Measurements from ENCODE around the gene ZBTB12. TPM values are rescaled to one million over a fixed set of nuclear protein-coding genes. Genes with fewer than 3 reads are reported as not detected.
"Not testable (repeated sequence)": the region's sequence is repeated elsewhere in the genome, so short reads cannot be mapped to it uniquely, and the experiment has no call there.

ZBTB12 gene
- total RNA-seq, 2 donors from 2014 or later: 1.3 to 2.4 TPM

DNA sequence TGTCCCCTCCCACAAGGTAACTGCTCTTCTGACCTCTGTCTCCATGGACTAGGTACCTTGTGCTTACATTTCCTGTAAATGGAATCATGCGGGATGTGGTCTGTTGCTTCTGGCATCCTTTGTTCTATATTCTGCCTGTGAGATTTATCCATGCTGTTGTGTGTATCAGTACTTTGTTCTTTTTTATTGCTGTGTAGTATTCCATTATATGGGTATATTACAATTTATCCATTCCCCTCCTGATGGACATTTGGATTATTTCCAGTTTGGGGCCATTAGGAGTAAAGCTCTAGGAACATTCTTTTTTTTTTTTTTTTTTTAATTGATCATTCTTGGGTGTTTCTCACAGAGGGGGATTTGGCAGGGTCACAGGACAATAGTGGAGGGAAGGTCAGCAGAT is 29.1 kb upstream of the ZBTB12 start:
- no peak for ATAC-seq
- Mint-ChIP-seq H3K9me3 (no peaks in the 10 kb centered on the region), H3K36me3 (no peaks in the 10 kb centered on the region), H3K27ac (no peak overlapping the region)
- DNase-seq (ENCODE audit: low spot score in 2 of 2): no peak

- Mint-ChIP-seq H3K36me3 (no peaks in the 10 kb centered on the region), H3K27ac (no peak overlapping the region)
- no peak for ATAC-seq
Observed at GRCh38 chr6:31928672-31928939, 26.7 kb upstream of the ZBTB12 start.

GRCh38 chr6:31927863-31928671 is 26.2 kb upstream of the ZBTB12 start:
- H3K9me3 Mint-ChIP-seq: no peaks in the 10 kb centered on the region
- H3K27ac Mint-ChIP-seq: no peak overlapping the region
- DNase-seq (ENCODE audit: low spot score in 2 of 2) (no peak), ATAC-seq (no peak)
- H3K36me3 Mint-ChIP-seq: no peaks in the 10 kb centered on the region

More at GRCh38 chr6:31928672-31928939, 26.7 kb upstream of the ZBTB12 start:
- no peaks in the 10 kb centered on the region for H3K9me3 Mint-ChIP-seq
- DNase-seq (ENCODE audit: low spot score in 2 of 2): no peak

DNA sequence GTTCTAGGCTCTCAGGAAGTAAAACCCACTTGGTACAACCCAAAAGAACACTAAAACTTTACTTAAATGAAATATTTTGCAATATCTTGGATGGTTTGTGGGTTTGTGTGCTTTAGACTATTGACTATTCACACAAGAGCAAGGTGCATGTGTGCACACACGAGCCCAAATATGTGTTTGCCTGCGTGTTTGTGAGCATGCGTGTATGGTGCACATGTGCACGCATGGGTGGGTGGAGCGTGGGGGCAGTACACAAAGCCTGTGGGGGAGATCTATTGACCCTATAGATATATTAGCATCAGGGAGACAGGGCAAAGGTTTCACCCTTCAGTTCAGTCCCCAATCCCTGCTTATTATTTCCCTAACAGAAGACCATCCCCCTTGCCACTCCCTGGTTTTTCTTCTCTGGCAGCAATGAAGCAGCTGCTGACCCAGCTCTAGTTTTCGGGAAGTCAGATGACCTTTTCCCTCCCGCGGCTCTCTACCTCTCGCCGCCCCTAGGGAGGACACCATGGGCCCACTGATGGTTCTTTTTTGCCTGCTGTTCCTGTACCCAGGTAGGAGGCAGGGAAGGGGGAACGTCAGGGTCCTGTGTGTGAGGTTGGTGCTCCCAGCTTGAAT is 25.5 kb upstream of the ZBTB12 start, which contains the start of gene C2:
C2 (plus strand) TSS at position 476 of the 621 bp plus-strand sequence; CDS start at position 512, 36 bp downstream.
- no peaks in the 10 kb centered on the region for H3K36me3 Mint-ChIP-seq
- ATAC-seq: no peak
- no peak within 1 kb of the TSS for H3K27ac Mint-ChIP-seq
- no peak for DNase-seq (ENCODE audit: low spot score in 2 of 2)
- H3K9me3 Mint-ChIP-seq: no peaks in the 10 kb centered on the region

GRCh38 chr6:31922942-31923341 is 21.1 kb upstream of the ZBTB12 start:
- Mint-ChIP-seq H3K9me3 (no peaks in the 10 kb centered on the region), H3K27ac (no peak overlapping the region), H3K36me3 (no peaks in the 10 kb centered on the region)
- DNase-seq (ENCODE audit: low spot score in 2 of 2) (peak in 1 of 2 donors; percentile 32), ATAC-seq (peak in 1 of 2 donors; percentile 60)

DNA sequence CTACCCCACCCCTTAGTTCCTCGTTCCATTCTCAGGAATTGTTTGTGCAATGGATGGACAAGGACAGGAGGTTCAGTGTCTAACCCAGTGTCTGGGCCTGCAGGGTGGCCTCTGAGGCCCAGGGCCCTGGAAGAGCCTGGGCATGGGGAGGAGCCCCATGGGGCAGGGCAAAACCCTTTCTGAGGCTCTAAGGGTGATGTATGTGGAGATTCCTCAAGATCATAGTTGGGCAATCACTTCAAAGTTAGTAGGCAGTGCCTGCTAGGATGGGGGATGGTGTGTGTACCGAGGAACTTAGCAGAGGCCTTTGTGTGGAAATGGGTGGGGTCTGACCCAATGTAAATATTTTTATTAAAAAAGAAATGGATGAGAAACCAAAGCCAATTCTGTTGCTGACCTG is 18.9 kb upstream of the ZBTB12 start:
- Mint-ChIP-seq H3K9me3 (no peaks in the 10 kb centered on the region), H3K36me3 (no peaks in the 10 kb centered on the region), H3K27ac (no peak overlapping the region)
- ATAC-seq (no peak), DNase-seq (ENCODE audit: low spot score in 2 of 2) (no peak)

GRCh38 chr6:31919624-31920303 is 17.9 kb upstream of the ZBTB12 start:
- Mint-ChIP-seq H3K27ac (no peak overlapping the region), H3K9me3 (no peaks in the 10 kb centered on the region), H3K36me3 (no peaks in the 10 kb centered on the region)
- no peak for DNase-seq (ENCODE audit: low spot score in 2 of 2)
- ATAC-seq: no peak

- ATAC-seq: no peak
- Mint-ChIP-seq H3K9me3 (no peaks in the 10 kb centered on the region), H3K36me3 (no peaks in the 10 kb centered on the region), H3K27ac (no peak overlapping the region)
- DNase-seq (ENCODE audit: low spot score in 2 of 2): no peak
Observed at GRCh38 chr6:31918069-31918720, 16.3 kb upstream of the ZBTB12 start.

DNA sequence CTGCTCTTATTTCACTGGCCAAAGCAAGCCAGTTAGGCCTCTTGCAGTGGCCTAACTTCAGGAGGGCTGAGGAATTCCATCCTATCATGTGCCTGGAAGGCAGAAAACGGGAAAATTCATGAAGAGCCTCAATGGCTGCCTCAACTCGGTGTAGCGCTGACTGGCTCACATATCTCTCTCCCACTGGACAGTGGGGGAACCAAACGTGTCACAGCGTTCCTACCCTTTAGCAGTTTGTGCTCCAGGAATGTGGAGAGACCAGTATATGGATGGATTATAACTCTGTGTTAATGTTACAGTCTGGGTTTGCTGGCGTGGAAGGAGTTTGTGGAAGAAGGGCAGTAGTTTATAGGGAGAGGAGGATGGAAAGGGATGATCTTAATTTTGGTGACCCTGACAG is 13.9 kb upstream of the ZBTB12 start:
- Mint-ChIP-seq H3K27ac (no peak overlapping the region), H3K36me3 (no peaks in the 10 kb centered on the region), H3K9me3 (no peaks in the 10 kb centered on the region)
- no peak for ATAC-seq
- no peak for DNase-seq (ENCODE audit: low spot score in 2 of 2)

DNA sequence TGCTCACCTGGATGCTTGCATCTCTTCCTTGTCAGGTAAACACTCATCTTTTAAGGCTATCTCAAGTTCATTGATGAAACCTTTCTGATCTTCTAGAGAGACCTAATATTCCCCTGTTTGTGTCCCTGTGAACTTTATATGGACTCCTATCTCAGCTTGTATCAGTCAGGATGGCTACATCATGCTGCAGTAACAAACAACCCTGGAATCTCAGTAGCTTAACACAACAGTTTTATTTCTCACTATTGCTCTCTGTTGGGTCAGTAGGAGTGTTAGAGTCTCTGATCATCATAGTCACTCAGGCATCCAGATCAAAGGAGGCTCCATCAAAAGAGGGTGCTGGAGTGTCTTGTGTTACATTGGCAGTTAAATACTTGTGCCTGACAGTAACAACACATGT is 13.5 kb upstream of the ZBTB12 start:
- Mint-ChIP-seq H3K27ac (no peak overlapping the region), H3K9me3 (no peaks in the 10 kb centered on the region), H3K36me3 (no peaks in the 10 kb centered on the region)
- ATAC-seq (no peak), DNase-seq (ENCODE audit: low spot score in 2 of 2) (no peak)

DNA sequence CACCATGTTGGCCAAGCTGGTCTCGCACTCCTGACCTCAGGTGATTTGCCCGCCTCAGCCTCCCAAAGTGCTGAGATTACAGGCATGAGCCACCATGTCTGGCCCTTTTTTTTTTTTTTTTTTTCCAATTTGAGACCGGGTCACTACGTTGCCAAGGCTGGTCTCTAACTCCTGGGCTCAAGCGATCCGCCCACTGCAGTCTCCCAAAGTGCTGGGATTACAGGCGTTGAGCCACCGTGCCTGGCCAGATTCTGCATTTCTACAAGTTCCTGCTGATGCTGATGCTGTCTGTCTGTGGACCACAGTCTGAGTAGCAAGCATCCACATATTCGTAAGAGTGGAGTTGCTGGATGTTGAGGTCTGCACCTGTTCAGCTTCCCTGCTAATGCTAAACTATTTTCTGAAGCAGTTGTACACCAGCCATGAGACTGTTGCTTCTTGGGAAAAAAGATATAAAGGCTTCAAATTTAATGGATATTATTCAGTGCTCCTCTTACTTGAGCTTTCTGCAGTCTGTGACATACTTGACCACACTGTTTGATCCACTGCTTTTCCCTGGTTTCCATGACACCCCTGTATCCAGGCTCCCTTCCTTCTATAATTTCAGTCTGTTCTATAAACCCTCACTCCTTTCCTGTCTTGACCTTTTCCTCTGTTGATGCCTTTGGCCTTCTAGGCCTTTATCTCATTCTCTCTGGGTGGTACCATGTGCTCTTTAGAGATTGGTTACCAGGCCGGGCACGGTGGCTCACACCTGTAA is 10.1 kb upstream of the ZBTB12 start:
- DNase-seq (ENCODE audit: low spot score in 2 of 2): no peak
- ATAC-seq: no peak
- H3K27ac Mint-ChIP-seq: no peak overlapping the region
- H3K36me3 Mint-ChIP-seq: no peaks in the 10 kb centered on the region
- H3K9me3 Mint-ChIP-seq: no peaks in the 10 kb centered on the region

- ATAC-seq; H3K9me3 Mint-ChIP-seq; DNase-seq (ENCODE audit: low spot score in 2 of 2); H3K36me3 Mint-ChIP-seq: not testable (repeated sequence)
- peak overlapping the region in 1 of 2 donors; percentile 72 for H3K27ac Mint-ChIP-seq
Observed at GRCh38 chr6:31909298-31909697, 7.4 kb upstream of the ZBTB12 start.

- Mint-ChIP-seq H3K36me3 (no peaks in the 10 kb centered on the region), H3K27ac (no peak overlapping the region), H3K9me3 (no peaks in the 10 kb centered on the region)
- DNase-seq (ENCODE audit: low spot score in 2 of 2): no peak
- peak; percentile 55 to 80 for ATAC-seq
Observed at GRCh38 chr6:31908791-31909190, 6.9 kb upstream of the ZBTB12 start.

- not testable (repeated sequence) for ATAC-seq; H3K36me3 Mint-ChIP-seq; H3K9me3 Mint-ChIP-seq; DNase-seq (ENCODE audit: low spot score in 2 of 2); H3K27ac Mint-ChIP-seq
Observed at GRCh38 chr6:31908255-31908654, 6.4 kb upstream of the ZBTB12 start.

- Mint-ChIP-seq H3K9me3 (no peaks in the 10 kb centered on the region), H3K27ac (no peak overlapping the region), H3K36me3 (no peaks in the 10 kb centered on the region)
- ATAC-seq (no peak), DNase-seq (ENCODE audit: low spot score in 2 of 2) (no peak)
Observed at GRCh38 chr6:31907158-31907813, 5.4 kb upstream of the ZBTB12 start.

GRCh38 chr6:31906727-31907126 is 4.8 kb upstream of the ZBTB12 start:
- not testable (repeated sequence) for DNase-seq (ENCODE audit: low spot score in 2 of 2); H3K9me3 Mint-ChIP-seq; H3K36me3 Mint-ChIP-seq; ATAC-seq
- peak overlapping the region in 1 of 2 donors; percentile 14 for H3K27ac Mint-ChIP-seq
